Erythroblast (primary cell): ENCODE measurements around the gene NTM.

ENCODE experiments used
- GATA1 ChIP-seq: IDR thresholded peaks from 2 replicates; pipeline ENCODE4 v1.6.1; 2011; ENCODE audit warnings: low read depth, mild to moderate bottlenecking, control low read depth, low read length, moderate library complexity
- POLR2A ChIP-seq: IDR thresholded peaks from 2 replicates; pipeline ENCODE4 v1.6.1; 2011; ENCODE audit warnings: mild to moderate bottlenecking, low read length

GRCh38 chr11:132052904-132053303 lies 682.5 kb downstream of the NTM start:
- TF ChIP-seq POLR2A = no peak
- TF ChIP-seq GATA1 = no peak
